Measurements from ENCODE around the gene AP2M1.
"Not testable (repeated sequence)": the region's sequence is repeated elsewhere in the genome, so short reads cannot be mapped to it uniquely, and the experiment has no call there.

The AP2M1 gene

DNA sequence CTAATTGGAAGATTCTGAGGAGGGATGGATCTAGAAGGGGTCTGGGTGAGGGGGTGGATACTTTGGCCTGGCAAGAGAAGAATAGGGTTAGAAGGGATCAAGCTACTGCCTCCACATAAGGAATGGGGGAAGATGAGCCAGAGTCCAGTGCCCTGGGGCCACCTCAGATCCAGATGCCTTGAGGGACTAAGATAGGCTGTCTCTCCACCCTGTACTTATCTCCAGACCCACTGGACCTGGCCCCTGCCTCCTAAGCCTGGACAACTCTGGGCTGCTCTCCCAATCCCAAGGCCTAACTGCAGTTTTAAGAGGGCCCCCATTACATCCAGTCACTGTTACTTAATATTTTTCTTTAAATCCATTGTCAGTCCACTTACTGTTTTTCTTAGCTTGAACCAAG is 17.4 kb upstream of the AP2M1 start:
- no peak for DNase-seq (ENCODE audit: low read depth in 2 of 2)

DNA sequence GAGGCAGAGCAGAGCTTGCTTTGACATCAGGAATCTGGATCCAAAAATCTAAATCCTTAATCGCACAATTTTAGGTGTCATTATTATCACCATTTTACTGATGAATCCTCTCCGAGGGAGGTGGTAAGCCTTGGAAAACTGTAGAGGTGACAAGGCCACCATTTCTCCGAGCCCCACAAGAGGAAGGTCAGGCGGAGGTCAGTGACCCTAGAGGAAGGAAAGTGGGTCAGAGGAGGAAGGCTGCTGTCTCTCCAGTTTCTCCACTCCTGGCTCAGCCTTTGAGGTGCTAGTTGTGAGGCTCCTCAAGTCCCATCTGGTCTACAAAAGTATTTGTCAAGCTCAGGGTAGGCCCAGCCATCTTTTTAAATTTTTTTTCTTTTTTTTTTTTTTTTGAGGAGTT is 16.3 kb upstream of the AP2M1 start:
- no peak for DNase-seq (ENCODE audit: low read depth in 2 of 2)

DNA sequence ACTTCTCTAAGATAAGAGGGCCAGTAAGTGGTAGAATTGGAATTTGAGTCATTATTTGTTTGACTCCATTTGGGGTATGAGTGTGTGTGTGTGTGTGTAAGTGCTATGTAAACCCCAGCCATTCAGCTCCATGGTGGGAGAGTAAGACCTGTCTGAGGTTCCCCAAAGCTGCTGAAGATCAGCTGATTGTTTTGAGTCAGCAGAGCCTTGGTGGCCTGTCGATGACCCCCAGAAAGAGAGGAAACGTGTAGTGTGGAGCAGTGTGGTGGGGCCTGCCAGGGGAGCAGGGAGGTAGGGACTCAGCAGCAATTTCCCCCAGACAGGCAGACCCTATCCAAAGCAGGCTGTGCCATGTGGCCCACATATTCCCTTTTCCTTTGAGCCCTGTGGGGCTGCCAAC is 14.2 kb upstream of the AP2M1 start:
- DNase-seq (ENCODE audit: low read depth in 2 of 2), result no peak

DNA sequence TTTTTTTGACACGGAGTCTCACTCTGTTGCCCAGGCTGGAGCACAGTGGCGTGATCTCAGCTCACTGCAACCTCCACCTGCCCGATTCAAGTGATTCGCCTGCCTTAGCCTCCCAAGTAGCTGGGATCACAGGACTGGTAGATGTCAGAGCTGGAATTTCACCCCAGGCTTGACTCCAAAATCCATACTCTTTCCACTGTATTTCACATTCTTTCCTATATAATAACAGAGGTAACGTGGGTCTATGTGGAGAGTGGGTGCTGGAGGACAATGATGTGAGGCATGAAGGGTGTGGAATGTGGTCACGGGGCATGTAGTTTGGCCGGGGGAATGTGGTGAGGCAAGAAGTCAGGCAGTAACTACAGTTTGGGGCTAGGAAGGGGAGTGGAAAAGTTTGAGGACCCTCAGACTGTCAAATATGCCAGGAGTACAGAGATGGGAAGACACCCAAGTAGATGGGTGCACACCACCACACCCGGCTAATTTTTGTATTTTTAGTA is 12.0 kb upstream of the AP2M1 start:
- DNase-seq (ENCODE audit: low read depth in 2 of 2), result not testable (repeated sequence)

DNA sequence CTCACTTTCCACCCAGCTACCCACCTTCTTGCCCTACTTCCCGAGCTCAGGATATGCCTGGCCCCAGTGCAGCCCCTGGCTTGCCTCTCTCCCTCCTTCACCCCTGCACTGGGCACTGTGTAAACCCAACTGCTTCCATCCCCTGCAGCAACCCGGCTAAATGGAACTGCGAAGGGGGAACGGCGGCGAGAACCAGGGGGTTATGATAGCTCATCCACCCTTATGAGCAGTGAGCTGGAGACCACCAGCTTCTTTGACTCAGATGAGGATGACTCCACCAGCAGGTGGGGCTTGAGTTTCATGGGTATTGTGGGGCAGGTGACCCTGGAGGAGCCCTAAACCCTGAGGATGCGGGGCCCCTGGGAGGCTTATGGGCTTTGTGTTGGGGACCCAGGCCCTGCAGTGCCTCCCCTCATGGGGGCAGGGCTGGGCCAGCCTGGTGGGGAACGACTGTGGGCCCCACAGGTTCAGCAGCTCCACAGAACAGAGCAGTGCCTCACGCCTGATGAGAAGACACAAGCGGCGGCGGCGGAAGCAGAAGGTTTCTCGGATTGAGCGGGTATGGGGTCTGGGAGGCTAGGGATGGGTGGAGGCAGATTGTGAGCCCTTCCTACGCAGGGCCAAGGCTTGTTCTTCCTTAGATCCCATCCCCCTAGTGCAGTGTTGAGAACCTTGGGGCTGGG is 9.9 kb upstream of the AP2M1 start:
- DNase-seq (ENCODE audit: low read depth in 2 of 2), result no peak

DNA sequence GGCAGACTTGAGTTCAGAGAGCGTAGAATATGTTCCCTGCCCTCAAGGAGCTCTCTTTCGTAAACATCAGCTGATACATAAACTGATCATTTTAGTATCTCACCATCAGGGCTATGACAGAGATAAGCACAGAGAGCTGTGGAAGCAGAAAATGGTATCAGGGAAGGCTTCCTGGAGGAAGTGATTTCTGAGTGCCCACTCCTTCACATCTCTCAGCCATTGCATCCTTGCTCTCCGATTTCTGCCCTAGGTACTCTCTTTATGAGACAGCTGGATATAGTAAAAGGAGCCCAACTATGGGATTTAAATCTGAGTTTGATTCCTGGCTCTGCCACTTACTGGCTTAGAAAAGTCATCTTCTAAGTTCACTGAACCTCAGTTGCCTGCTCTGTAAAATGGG is 9.1 kb upstream of the AP2M1 start:
- no peak for DNase-seq (ENCODE audit: low read depth in 2 of 2)

DNA sequence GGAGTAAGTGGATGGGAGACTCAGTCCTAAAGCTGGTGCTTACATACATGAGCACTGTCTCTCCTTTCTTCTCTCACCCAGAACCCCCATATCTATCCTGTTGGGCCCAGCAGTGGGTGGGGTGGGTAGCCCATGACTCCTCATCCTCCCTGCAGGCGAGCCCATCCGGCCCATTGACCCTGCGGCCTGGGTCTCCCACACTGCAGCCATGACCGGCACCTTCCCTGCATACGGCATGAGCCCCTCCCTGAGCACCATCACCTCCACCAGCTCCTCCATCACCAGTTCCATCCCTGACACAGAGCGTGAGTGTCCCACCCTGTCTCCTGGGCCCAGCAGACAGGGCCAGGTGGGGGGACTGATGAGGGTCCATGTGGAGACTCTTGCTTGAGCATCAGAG is 8.0 kb upstream of the AP2M1 start:
- no peak for DNase-seq (ENCODE audit: low read depth in 2 of 2)

DNA sequence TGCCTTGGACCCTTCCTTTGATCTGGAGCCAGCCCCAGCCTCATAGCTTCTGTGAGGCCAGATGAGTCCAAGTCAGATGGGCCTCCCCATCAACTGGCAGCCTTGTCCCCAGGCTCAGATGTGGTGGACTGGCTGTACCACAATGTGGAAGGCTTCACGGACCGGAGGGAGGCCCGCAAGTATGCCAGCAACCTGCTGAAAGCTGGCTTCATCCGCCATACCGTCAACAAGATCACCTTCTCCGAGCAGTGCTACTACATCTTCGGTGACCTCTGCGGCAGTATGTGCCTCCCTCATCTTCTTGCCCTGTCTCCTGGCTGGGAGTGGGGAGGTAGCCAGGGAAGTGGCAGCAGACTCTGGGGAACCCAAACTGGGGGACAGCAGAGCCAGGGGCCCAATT is 6.9 kb upstream of the AP2M1 start:
- DNase-seq (ENCODE audit: low read depth in 2 of 2), result no peak

DNA sequence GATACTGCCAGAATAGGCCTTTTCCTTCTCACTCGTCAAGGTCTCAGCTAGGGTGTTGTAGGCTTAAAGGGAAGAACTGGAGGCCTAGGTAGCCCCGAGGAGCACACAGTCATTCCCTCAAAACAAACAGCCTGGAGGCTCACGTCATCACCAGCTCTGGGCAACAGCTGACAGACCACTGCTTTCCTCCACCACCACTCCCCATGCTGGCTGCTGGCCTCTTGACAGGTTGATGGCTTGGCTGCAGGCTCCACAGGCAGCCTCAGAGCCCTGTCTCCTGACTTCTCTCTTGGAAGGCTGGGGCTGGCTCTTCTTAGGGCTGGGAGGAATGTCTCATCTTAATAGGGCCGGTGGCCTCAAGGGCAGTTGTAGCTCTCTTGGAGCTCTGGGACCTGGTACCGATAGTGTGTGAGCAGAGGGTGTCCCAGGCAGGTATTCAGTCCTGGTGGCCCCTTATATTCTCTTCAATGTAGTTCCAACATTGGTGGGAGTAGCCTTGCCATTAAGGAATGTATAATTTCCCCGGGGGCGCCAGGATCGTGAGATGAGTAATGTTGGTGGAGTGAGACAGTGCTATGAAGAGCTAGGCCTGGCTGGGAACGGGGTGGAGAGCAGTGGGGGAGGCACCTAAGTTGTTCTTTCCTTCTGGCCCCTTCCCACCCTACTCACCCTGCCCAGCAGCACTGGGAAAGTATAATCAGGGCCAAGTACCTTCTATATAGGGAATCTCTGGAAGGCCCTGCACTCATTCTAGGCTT is 6.1 kb upstream of the AP2M1 start:
- no peak for DNase-seq (ENCODE audit: low read depth in 2 of 2)

DNA sequence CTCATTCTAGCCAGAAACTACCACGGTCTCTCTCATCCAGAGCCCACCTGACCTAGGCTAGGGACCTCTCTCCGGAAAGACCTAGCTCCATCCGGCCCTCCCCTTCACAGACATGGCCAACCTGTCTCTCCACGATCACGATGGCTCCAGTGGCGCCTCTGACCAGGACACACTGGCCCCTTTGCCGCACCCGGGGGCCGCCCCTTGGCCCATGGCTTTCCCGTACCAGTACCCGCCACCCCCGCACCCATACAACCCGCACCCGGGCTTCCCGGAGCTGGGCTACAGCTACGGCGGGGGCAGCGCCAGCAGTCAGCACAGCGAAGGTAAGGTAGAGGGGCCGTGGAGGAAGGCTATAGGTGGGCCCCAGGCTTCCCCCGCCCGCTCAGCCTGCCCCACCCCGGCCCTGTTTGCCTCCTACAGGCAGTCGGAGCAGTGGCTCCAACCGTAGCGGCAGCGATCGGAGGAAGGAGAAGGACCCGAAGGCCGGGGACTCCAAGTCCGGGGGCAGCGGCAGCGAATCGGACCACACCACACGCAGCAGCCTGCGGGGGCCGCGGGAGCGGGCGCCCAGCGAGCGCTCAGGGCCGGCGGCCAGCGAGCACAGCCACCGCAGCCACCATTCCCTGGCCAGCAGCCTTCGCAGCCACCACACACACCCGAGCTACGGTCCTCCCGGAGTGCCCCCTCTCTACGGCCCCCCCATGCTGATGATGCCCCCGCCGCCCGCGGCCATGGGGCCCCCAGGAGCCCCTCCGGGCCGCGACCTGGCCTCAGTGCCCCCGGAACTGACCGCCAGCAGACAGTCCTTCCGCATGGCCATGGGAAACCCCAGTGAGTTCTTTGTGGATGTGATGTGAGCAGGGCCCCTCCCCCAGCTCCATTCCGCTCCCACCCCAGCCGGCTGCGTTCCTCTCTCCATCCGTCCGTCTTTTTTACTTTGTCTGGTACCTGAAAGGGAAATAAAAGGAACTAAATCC is 4.5 kb upstream of the AP2M1 start:
- no peak for DNase-seq (ENCODE audit: low read depth in 2 of 2)

DNA sequence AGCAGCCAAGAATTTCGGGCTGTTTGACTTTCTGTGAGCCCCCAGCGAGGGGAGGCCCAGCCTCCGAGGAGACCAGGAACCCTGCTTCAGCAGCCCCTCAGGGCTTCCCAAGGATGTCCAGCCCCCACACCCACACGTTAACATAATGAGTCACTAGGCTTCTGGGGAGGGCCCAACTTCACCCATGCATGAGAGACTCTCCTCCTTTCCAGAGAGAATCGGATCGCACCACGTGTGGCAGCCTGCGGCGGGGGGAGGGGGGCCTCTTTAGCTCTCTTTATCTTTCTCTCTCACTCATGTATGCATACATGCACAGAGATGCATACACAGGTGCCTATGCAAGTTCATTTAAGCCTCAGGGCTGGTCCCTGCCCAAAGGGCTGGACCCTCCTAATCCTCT is 3.1 kb upstream of the AP2M1 start:
- no peak for DNase-seq (ENCODE audit: low read depth in 2 of 2)

DNA sequence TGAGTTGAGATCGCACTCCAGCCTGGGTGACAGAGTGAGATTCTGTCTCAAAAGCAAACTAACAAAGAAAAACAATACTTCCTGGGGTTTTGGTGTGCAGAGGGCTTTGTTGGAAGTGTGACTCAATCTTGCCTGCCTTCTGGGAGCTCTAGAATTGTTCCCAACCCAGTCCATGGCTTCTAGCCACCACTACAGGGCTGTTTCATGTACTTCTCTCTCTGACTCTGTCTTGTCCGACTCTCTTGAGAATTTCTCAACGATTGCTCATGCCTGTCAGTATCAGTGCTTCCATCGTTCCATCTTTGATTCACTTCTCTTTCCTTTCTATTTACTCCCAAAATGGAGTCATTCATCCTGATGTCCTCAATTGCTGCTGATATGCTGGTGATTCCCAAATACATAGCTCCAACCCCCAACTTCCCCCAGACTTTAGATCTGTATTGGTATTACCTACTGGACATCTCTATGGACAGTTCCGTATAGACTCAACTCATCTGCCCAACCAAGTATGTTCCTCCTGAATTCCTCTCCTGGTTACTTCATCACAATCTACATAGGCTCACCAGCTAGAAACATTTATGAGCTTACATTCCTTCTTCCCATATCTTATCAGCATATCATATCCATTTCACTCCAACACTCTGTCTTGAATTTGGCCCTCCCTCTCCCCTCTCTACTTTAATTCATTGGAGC is 1.8 kb upstream of the AP2M1 start:
- no peak for DNase-seq (ENCODE audit: low read depth in 2 of 2)

DNA sequence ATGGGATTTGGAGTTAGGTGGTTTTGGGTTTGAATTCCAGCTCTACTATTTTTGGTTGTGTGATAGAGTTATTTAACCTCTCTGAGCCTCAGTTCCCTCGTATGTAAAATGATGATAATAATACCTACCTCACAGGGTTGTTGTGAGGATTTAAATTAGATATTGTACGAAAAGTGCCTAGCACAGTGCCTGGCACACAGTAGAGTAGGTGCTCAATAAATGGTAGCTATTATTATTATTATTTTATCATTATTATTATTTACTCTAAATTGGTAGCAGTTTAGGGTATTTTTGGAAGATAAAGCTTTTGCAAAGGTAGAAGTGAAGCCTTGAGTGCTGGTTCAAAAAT is 1.3 kb upstream of the AP2M1 start:
- DNase-seq (ENCODE audit: low read depth in 2 of 2), result no peak

DNA sequence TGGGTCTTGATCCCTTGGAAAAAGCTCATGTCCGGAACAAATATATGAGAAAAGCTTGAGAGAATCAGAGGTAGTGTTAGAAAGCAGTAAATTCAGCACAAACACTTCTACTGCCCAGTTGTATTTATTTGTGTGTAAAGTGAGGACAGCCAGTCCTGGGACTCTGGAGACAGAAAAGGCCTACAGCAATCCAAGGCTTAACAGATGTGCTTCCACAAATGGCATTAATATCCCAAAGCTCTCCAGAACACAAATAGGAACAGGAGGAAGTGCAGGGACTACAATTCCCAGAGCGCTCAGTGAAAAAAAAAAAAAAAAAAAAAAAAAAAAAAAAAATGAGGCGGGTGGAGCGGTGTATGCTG is 390 bp upstream of the AP2M1 start:
- DNase-seq (ENCODE audit: low read depth in 2 of 2), result no peak

DNA sequence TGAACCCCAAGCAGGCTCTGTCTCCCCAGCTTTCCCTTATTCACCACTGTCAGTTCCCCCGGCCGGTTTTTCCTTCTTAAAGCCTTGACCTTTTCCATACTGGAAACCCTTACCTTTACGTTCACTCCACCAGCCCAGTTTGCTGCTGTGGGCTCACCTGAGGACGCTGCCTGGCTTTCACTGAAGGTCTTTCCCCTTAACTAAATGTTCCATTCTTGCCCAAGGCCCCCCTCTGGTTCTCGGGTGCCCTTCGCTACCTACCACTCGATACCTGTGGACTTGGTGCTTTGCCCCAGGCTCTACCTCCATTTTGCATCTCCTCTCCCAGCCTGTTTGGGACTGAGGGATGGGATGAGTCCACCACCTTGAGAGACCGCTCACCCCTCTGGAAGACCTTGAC is 851 bp downstream of the AP2M1 start:
- DNase-seq (ENCODE audit: low read depth in 2 of 2), result no peak

DNA sequence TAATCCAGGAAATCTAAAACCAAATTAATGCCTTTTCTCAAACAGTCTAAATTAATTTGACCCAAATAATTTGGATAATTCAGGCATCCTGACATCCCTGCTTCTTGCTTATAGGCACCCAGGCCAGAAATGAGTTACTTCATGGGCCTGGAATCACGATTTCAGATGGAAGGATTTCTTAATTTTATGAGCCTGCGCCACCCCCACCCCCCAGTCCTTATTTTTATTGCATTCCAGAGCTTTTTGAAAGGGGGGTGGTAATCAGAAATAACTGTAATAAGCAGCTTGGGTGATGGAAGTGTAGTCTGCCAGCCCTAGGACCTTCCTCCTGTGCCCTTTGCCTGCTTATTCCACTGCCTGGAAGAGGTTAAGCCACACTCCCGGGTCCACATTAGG is 1.3 kb downstream of the AP2M1 start:
- no peak for DNase-seq (ENCODE audit: low read depth in 2 of 2)

DNA sequence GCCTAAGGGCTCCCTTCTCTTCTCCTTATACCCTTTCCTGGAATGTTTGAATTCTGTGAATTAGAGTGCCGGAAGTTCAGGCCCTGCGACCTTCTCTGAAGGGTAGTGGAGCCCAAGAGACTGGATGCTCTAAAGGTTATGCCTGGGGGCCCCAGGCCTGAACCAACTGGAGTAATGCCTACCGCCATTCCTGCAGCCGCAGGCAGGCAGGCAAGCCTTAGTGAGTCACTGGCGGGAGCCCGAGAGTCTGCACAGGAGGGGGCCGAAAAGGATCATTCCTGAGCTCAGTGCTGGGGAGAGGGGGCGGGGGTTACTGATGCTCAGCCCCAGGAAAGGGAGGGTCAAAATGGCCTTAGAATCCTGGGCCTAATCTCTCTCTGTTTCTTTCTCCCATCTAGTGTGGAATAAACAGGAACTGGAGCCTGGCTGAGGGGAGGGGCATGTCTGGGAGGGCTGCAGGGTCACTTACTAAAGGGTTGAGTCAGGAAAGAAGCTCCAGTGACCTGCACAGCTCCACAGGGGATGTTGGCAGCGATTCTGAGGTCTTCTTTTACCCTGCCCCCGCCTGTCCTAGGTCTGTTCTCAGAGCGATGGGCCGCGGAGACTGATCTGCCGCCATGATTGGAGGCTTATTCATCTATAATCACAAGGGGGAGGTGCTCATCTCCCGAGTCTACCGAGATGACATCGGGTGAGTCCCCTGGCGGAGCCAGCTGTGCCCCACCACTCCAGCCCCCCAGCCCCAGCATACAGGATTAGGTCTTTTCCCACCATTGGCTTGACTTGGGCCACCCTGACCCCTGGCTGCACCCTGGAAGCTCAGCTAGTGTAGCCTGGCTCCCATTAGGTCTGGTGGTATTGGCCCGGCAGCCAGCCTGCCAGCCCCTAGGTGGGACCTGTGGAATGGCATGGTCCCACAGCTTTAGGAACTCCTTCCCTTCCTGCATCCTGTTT is 2.0 kb downstream of the AP2M1 start:
- no peak for DNase-seq (ENCODE audit: low read depth in 2 of 2)

DNA sequence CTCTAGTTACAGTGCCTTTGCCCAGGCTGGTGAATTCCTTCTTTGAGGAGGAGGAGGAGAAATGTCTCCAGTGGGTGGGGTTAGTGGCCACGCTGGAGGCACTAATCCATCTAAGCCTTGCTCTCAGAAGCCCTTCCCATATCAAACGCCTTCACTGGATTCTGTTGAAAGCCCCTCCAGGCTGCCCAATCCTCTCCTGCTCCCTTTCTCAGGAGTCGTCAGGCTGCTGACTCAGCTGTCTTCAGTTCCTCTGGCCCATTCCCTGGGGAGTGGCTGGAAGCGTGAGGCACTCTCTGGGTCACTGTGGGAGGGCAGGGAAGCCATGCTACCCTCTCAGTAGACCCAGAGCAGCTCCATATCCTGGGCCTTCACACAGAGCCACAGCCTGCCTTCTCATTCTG is 2.7 kb downstream of the AP2M1 start:
- DNase-seq (ENCODE audit: low read depth in 2 of 2), result no peak

DNA sequence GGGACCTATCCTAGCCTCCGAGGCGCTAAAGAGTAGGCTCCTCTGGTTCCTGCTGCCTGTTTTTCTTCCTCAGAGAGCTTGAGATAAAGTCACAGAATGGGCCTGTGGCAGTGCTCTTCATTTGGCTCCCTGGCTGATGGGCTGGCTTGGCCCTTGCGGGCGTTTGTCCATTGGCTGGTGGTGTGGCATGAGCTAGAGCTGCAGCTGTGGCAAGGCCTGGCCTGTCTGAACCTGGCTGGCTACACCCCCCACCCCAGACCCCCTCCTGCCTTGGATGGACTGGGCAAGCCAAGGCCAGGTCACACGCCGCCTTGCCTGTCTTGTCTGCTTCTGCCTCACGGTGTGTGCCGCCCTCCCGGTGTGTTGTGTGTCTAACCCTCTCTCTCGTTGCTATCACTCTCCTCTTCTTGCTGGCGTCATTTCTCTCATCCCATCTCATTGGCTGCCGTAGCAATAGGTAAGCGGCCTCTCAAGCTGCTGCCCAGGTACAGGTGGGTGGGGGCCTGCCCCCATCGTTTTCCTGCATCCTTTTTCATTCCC is 3.2 kb downstream of the AP2M1 start:
- DNase-seq (ENCODE audit: low read depth in 2 of 2), result no peak

DNA sequence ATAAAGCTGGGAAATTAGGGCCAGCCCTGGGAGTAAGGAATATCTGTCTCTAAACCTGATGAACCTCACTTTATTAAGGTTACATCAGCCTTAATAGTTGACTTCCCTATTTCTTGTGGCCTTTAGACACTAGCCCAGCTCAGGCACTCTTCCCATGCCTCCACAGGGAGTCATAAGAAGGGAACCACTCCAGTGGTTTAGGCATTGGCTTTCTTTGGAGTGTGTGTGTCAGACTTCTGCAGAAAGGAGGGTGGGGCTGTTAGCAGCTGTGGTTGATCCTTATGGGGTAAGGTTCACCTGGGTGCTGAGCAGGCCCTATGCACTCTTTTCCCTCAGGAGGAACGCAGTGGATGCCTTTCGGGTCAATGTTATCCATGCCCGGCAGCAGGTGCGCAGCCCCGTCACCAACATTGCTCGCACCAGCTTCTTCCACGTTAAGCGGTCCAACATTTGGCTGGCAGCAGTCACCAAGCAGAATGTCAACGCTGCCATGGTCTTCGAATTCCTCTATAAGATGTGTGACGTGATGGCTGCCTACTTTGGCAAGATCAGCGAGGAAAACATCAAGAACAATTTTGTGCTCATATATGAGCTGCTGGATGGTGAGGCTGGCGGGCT is 4.0 kb downstream of the AP2M1 start:
- DNase-seq (ENCODE audit: low read depth in 2 of 2), result no peak

Data from activated CD4-positive, alpha-beta T cell treated with anti-CD3 and anti-CD28 coated beads for 24 hours (primary cell).